Neuronal stem cell (in vitro differentiated cells): ENCODE results near the gene INO80B.

ENCODE experiments used
- DNase-seq: peaks from one replicate; pipeline ENCODE4 v3.0.0-alpha.2; 2013; ENCODE audit warnings: low spot score
- H2AFZ ChIP-seq: one replicate; pipeline ENCODE4 v1.6.1; 2013; ENCODE audit warnings: mild to moderate bottlenecking, low read length, inconsistent platforms
- H2AK5ac ChIP-seq: 2 replicates; pipeline ENCODE4 v1.6.1; 2013; ENCODE audit warnings: low read depth, mild to moderate bottlenecking, inconsistent platforms, low read length, moderate library complexity, mixed read lengths
- H2BK120ac ChIP-seq: 2 replicates; pipeline ENCODE4 v1.6.1; 2013; ENCODE audit warnings: low read depth, mild to moderate bottlenecking, inconsistent platforms, low read length, moderate library complexity, mixed read lengths
- H2BK12ac ChIP-seq: one replicate; pipeline ENCODE4 v1.6.1; 2013; ENCODE audit warnings: low read length, inconsistent platforms
- H2BK15ac ChIP-seq: 2 replicates; pipeline ENCODE4 v1.6.1; 2013; ENCODE audit warnings: mild to moderate bottlenecking, low read length, inconsistent platforms, mixed read lengths
- H2BK5ac ChIP-seq: one replicate; pipeline ENCODE4 v1.6.1; 2013; ENCODE audit warnings: inconsistent platforms, mild to moderate bottlenecking, low read length, moderate library complexity
- H3K14ac ChIP-seq: one replicate; pipeline ENCODE4 v1.6.1; 2013; ENCODE audit warnings: low read length, inconsistent platforms
- H3K18ac ChIP-seq: 2 replicates; pipeline ENCODE4 v1.6.1; 2013; ENCODE audit warnings: low read length, inconsistent platforms
- H3K23ac ChIP-seq: 2 replicates; pipeline ENCODE4 v1.6.1; 2013; ENCODE audit warnings: low read depth, mild to moderate bottlenecking, mixed read lengths, low read length, inconsistent platforms; ENCODE audit not compliant: poor library complexity
- H3K27ac ChIP-seq: replicated peaks from 3 replicates; pipeline ENCODE4 v1.5.1; 2013; ENCODE audit warnings: low read length, inconsistent platforms
- H3K27me3 ChIP-seq, 3 experiments: 2 replicates each; pipeline ENCODE4 v1.6.1; 2013; ENCODE audit warnings: low read length in 3 of 3, mild to moderate bottlenecking in 2 of 3, inconsistent platforms in 1 of 3, low read depth in 1 of 3, mixed read lengths in 1 of 3, moderate library complexity in 1 of 3; ENCODE audit not compliant: control insufficient read depth in 3 of 3, insufficient read depth in 3 of 3
- H3K36me3 ChIP-seq, 2 donors: replicated peaks in 1 of 2; 2 replicates each; pipeline ENCODE4 v1.6.1; 2013; ENCODE audit warnings: low read length in 2 of 2; ENCODE audit not compliant: control insufficient read depth in 2 of 2, insufficient read depth in 2 of 2
- H3K4ac ChIP-seq: 2 replicates; pipeline ENCODE4 v1.6.1; 2013; ENCODE audit warnings: inconsistent platforms, mild to moderate bottlenecking, low read length, moderate library complexity
- H3K4me1 ChIP-seq, 2 donors: 1 replicate in 1 of 2; 2 replicates in 1 of 2; pipeline ENCODE4 v1.6.1; 2013; ENCODE audit warnings: low read length in 2 of 2, low read depth in 1 of 2; ENCODE audit not compliant: control insufficient read depth in 2 of 2, insufficient read depth in 1 of 2
- H3K4me2 ChIP-seq: one replicate; pipeline ENCODE4 v1.6.1; 2013; ENCODE audit warnings: mild to moderate bottlenecking, low read length, inconsistent platforms; ENCODE audit not compliant: insufficient read depth, poor library complexity, severe bottlenecking
- H3K4me3 ChIP-seq, 2 donors: 2 replicates each; pipeline ENCODE4 v1.5.1; 2013; ENCODE audit warnings: low read length in 2 of 2, mild to moderate bottlenecking in 2 of 2, inconsistent platforms in 1 of 2, moderate library complexity in 1 of 2
- H3K79me1 ChIP-seq: one replicate; pipeline ENCODE4 v1.6.1; 2013; ENCODE audit warnings: low read depth, mild to moderate bottlenecking, inconsistent platforms, low read length, moderate library complexity
- H3K9ac ChIP-seq: one replicate; pipeline ENCODE4 v1.6.1; 2013; ENCODE audit warnings: mild to moderate bottlenecking, low read depth, low read length, inconsistent platforms; ENCODE audit not compliant: poor library complexity
- H3K9me3 ChIP-seq, 2 donors: replicated peaks in 1 of 2; 2 replicates each; pipeline versions ENCODE3 to v1.6.1; 2013; ENCODE audit warnings: low read length in 2 of 2, mild to moderate bottlenecking in 2 of 2, inconsistent platforms in 1 of 2, low read depth in 1 of 2, mixed read lengths in 1 of 2, moderate library complexity in 1 of 2; ENCODE audit not compliant: control insufficient read depth in 2 of 2, insufficient read depth in 1 of 2
- H4K8ac ChIP-seq: one replicate; pipeline ENCODE4 v1.6.1; 2013; ENCODE audit warnings: low read depth, mild to moderate bottlenecking, inconsistent platforms, low read length, moderate library complexity
- H4K91ac ChIP-seq: one replicate; pipeline ENCODE4 v1.6.1; 2013; ENCODE audit warnings: low read length, low read depth, mild to moderate bottlenecking, inconsistent platforms; ENCODE audit not compliant: poor library complexity
- WGBS, 2 donors: extraction: QIAGEN DNeasy Blood & Tissue Kit; methylation state at CpG; one replicate each; pipeline ENCODE4 v1.1.7; 2013; ENCODE audit warnings: missing lambda C conversion rate in 2 of 2, mixed read lengths in 1 of 2; ENCODE audit not compliant: insufficient read length in 2 of 2, insufficient replicate concordance in 1 of 2; ENCODE audit errors: extremely low coverage in 2 of 2; 5-methylcytosine and 5-hydroxymethylcytosine counted together

INO80B gene

DNA sequence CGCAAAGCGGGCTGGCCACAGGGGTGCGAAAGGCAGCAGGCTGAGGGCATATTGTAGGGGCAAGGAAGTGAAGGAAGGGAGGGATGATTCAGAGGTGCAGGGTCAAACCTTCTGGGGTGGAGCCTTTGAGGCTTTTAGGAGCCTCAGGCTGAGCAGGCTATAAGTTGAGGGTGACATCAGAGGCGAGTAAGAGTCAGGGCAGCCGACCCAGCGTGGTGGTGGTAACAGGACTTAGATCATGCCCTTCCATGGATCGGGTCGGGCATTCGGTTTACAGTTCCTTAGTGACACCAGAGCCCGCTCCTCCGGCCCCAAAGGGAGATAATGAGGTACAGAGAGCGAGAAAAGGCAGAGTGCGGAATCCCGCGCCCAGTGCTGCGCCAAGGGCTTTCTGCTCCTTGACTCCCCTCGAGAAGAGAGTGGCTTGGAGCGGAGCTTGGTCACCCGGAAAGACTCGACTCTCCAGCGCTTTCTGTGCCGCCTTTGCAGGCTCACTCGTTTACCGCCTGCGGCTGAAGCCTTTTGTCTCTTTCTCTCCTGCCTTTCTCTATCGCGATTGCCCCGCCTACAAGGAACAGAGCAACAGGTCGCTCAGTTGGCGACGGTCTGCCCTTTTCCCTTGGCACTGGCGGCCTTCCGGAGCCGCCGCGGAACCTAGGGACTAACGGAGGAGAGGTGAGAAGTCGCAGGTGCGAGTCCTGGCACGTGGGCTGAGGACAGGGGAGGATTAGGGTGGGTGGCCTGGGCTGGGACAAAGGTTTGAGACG, 43.8 kb downstream of the INO80B start:
- DNase-seq = no peak
- Histone ChIP-seq H4K8ac (no peak overlapping the region), H2BK15ac (peak overlapping the region; percentile 37), H3K4ac (no peak overlapping the region), H2BK5ac (no peak overlapping the region), H3K18ac (peak overlapping the region; percentile 83), H3K9me3 (no peaks in the 10 kb centered on the region), H3K4me3 (peak overlapping the region; percentile 41 to 64), H3K23ac (peak overlapping the region; percentile 99), H3K79me1 (no peaks in the 10 kb centered on the region), H3K4me1 (peaks cover 16 to 21% of the 10 kb centered on the region in 2 donors), H4K91ac (peak overlapping the region; percentile 28), H3K9ac (peak overlapping the region; percentile 77), H2BK12ac (no peak overlapping the region), H2AK5ac (peak overlapping the region; percentile 89), H2AFZ (peak overlapping the region; percentile 85), H2BK120ac (peak overlapping the region; percentile 49), H3K27me3 (peaks cover 52 to 82% (median 77%) of the 10 kb centered on the region in 3 experiments), H3K4me2 (peak overlapping the region; percentile 82), H3K14ac (no peak overlapping the region), H3K36me3 (peaks cover 3 to 9% of the 10 kb centered on the region in 2 donors), H3K27ac (no peak overlapping the region)
- no CpG with 5 or more reads among the region's 41 CpGs for WGBS, 2 donors

DNA sequence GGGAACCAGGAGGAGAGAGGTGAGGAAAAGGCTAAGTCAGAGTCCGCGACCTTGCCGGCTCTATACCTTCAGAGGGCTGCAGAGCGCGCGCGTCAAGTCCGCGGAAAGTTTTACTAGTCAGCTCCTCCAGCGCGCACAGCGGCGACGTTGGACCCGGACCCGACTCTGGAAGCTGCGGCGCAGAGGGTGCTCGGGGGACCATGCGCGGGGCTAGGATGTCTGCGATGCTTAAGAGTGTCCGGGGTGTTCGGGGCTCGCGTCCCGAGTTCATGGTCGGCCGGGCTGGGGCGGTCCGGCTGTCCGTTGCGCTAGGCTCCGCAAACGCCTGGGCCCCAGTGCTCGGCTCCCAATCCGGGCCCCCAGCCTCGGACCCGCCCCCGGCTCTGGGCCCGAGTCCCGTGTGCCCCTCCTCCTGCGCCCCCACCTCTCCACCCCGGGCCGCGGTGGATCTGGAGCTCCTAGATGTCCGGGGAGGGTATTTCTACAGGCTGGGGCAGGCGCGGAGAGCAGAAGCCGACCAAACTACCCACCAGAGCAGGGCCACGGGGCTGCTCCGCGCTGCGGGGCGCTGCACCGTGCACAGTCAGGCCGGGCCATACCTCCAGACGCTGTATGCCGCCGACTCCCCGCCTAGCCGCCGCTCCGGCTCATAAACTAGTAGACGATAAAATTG, 44.5 kb downstream of the INO80B start, which contains the start of gene LBX2:
Gene LBX2, minus strand, starts transcription at position 337 of the 673 bp plus-strand sequence. Its CDS starts 66 bp downstream, at position 271.
- Histone ChIP-seq H3K4me2 (peak within 1 kb of the TSS; percentile 82), H2BK120ac (peak within 1 kb of the TSS; percentile 49), H2AK5ac (peak within 1 kb of the TSS; percentile 89), H3K4ac (no peak within 1 kb of the TSS), H2BK15ac (peak within 1 kb of the TSS; percentile 37), H3K4me1 (peaks cover 16 to 21% of the 10 kb centered on the region in 2 donors), H2BK5ac (no peak within 1 kb of the TSS), H2AFZ (peak within 1 kb of the TSS; percentile 85), H3K4me3 (peak within 1 kb of the TSS; percentile 41 to 64), H3K14ac (no peak within 1 kb of the TSS), H3K23ac (peak within 1 kb of the TSS; percentile 99), H3K9me3 (no peaks in the 10 kb centered on the region), H4K8ac (no peak within 1 kb of the TSS), H3K27me3 (peaks cover 57 to 90% (median 83%) of the 10 kb centered on the region in 3 experiments), H3K36me3 (peaks cover 0 to 2% of the 10 kb centered on the region in 2 donors), H3K18ac (peak within 1 kb of the TSS; percentile 83), H3K9ac (peak within 1 kb of the TSS; percentile 61), H2BK12ac (no peak within 1 kb of the TSS), H3K79me1 (no peaks in the 10 kb centered on the region), H3K27ac (no peak within 1 kb of the TSS), H4K91ac (peak within 1 kb of the TSS; percentile 28)
- WGBS, 2 donors = no CpG with 5 or more reads among the region's 65 CpGs
- DNase-seq = no peak

- Histone ChIP-seq H3K27ac (no peak overlapping the region), H2AFZ (peak overlapping the region; percentile 85), H4K8ac (no peak overlapping the region), H3K36me3 (peaks cover 0 to 6% of the 10 kb centered on the region in 2 donors), H2AK5ac (peak overlapping the region; percentile 12), H2BK120ac (no peak overlapping the region), H3K4me3 (peak overlapping the region in 1 of 2 donors; percentile 41), H3K9ac (peak overlapping the region; percentile 13), H3K9me3 (no peaks in the 10 kb centered on the region), H3K4me1 (peaks cover 16 to 21% of the 10 kb centered on the region in 2 donors), H2BK12ac (no peak overlapping the region), H4K91ac (no peak overlapping the region), H3K4me2 (peak overlapping the region; percentile 82), H2BK5ac (no peak overlapping the region), H3K4ac (no peak overlapping the region), H3K14ac (no peak overlapping the region), H2BK15ac (no peak overlapping the region), H3K27me3 (peaks cover 57 to 96% (median 83%) of the 10 kb centered on the region in 3 experiments), H3K18ac (peak overlapping the region; percentile 51), H3K23ac (peak overlapping the region; percentile 44), H3K79me1 (no peaks in the 10 kb centered on the region)
- WGBS, 2 donors = no CpG with 5 or more reads among the region's 15 CpGs
- no peak for DNase-seq
Observed at GRCh38 chr2:74499940-74500577, 45.2 kb downstream of the INO80B start.

DNA sequence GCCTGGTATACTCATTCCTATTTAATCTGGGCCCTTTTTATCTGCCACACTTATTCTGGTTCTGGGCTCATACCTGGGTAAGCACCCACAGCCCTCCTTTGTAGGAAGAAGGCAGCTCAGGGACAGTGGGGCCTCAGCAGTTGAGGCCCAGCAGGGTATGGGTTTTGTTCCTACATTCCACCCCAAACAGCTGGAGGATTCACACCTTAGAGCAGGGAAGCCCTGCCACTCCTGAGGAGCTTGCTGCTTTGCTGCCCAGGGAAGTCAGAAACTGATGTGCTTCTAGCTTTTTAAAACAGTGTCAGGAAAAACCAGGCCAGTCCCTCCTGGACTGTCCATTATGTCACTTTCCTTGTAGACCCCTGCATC, 45.7 kb downstream of the INO80B start:
- H3K36me3 ChIP-seq = peaks cover 2 to 11% of the 10 kb centered on the region in 2 donors
- no peak overlapping the region for H3K4ac ChIP-seq
- no peak overlapping the region for H4K91ac ChIP-seq
- H4K8ac ChIP-seq = no peak overlapping the region
- H3K27ac ChIP-seq = no peak overlapping the region
- no peaks in the 10 kb centered on the region for H3K9me3 ChIP-seq
- no peak overlapping the region for H2BK15ac ChIP-seq
- H2AFZ ChIP-seq = no peak overlapping the region
- H3K4me1 ChIP-seq = peaks cover 16 to 21% of the 10 kb centered on the region in 2 donors
- DNase-seq = no peak
- H3K23ac ChIP-seq = no peak overlapping the region
- H3K79me1 ChIP-seq = no peaks in the 10 kb centered on the region
- H3K18ac ChIP-seq = no peak overlapping the region
- no peak overlapping the region for H3K4me3 ChIP-seq
- H2BK5ac ChIP-seq = no peak overlapping the region
- no peak overlapping the region for H3K4me2 ChIP-seq
- no peak overlapping the region for H2BK12ac ChIP-seq
- H3K27me3 ChIP-seq = peaks cover 57 to 100% (median 83%) of the 10 kb centered on the region in 3 experiments
- H2BK120ac ChIP-seq = no peak overlapping the region
- H2AK5ac ChIP-seq = peak overlapping the region; percentile 12
- no peak overlapping the region for H3K14ac ChIP-seq
- H3K9ac ChIP-seq = no peak overlapping the region
